ENCODE measurements around the gene NLRX1.

The NLRX1 gene

GRCh38 chr11:119168471-119169281, at the start of gene NLRX1:
Gene NLRX1 (plus strand): TSS chr11:119168725. CDS start chr11:119171404, 2,679 bp downstream.
- peak within 1 kb of the TSS; percentile 55 for H3K4me3 ChIP-seq (replicated peaks; ENCODE audit: low read depth, low read length)
- peak; percentile 77 for TF ChIP-seq CTCF (IDR thresholded peaks at IDR 0.05; ENCODE audit: low read length, missing control alignments)
- DNase-seq (ENCODE audit: low read depth) = peak; percentile 84

DNA sequence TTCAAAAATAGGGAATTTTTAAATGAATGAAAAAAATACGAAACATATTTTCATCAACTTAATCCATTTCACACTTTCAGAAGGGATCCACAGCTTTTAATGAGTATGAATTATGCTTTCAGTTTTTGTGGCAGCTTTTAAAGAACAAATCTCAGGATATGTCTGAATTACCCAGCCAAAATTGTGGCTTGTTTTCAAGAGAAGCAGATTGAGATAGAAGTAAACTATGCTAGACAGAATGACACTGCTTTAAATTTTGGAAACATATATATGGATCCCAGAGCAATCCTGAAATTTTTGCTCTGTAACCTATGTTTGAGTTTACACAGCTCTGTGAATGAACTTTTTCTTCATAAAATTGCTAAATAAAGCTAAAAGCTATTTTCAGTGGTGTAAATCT, 49.6 kb upstream of the NLRX1 start:
- no peak for DNase-seq (ENCODE audit: low read depth)
- no peak for TF ChIP-seq CTCF (IDR thresholded peaks at IDR 0.05; ENCODE audit: low read length, missing control alignments)
- H3K4me3 ChIP-seq (replicated peaks; ENCODE audit: low read depth, low read length) = no peak overlapping the region

- peak; percentile 28 for DNase-seq (ENCODE audit: low read depth)
- no peak for TF ChIP-seq CTCF (IDR thresholded peaks at IDR 0.05; ENCODE audit: low read length, missing control alignments)
- peak overlapping the region; percentile 71 for H3K4me3 ChIP-seq (replicated peaks; ENCODE audit: low read depth, low read length)
Measured at GRCh38 chr11:119120639-119121007, 47.9 kb upstream of the NLRX1 start.

DNA sequence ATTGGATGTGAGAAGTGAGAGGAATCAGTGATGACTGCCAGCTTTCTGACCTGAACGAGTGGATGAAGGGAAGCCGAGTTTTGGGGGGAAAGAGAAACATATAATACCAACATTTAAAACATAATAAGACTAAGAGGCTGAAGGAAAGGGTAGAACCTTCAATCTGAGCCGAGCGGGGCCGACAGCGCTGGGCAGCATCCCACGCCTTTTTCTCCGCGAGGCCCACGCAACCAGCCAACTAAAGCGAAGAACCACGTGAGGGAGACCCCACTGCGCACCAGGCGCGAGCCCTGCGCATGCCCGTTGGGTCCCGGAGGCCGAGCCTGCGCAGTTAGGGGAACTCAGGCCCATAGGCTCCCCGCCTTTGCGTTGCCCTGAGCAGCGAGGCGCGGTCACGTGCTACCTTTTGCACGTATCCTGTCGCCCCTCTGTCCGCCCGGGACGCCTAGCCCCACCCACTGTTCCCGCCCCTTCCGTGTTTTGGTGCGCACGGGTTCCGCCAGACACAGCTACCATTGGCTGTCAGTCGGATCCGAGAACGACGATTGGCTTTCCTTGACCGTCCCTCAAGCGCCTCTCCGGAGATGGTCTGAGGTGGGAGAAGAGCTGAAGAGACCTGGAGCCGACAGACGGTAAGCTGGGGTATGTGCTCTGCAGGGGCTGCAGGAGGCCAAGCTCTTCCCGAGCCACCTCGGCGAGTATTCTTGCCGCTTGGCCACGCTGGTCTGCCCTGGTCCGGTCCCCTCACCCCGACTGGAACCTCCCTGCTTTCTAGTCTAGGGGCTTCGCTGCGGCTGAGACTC, 47.3 kb upstream of the NLRX1 start, which contains the start of gene HINFP:
Gene HINFP (plus strand): TSS at position 573 of the 803 bp plus-strand sequence. CDS start 5,365 bp downstream, outside the sequence.
- TF ChIP-seq CTCF (IDR thresholded peaks at IDR 0.05; ENCODE audit: low read length, missing control alignments) = no peak
- H3K4me3 ChIP-seq (replicated peaks; ENCODE audit: low read depth, low read length) = peak within 1 kb of the TSS; percentile 71
- DNase-seq (ENCODE audit: low read depth) = peak; percentile 99

- no peak for TF ChIP-seq CTCF (IDR thresholded peaks at IDR 0.05; ENCODE audit: low read length, missing control alignments)
- DNase-seq (ENCODE audit: low read depth) = no peak
Measured at GRCh38 chr11:119121811-119122124, 46.8 kb upstream of the NLRX1 start.

DNA sequence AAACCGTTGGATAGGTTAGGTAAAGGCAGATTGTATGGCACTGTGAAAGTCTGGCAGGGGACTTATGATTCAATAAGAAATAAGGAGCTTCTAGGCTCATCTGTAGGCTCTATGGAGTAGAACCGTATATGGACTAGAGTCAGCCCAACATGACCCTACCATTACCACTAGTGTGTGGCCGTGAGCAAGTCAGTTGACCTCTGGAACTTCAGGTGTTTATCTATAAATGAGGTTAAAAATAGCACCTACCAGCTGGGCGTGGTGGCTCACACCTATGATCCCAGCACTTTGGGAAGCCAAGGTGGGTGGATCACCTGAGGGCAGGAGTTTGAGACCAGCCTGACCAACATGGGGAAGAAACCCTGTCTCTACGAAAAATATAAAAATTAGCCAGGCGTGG, 42.7 kb upstream of the NLRX1 start:
- no peak for TF ChIP-seq CTCF (IDR thresholded peaks at IDR 0.05; ENCODE audit: low read length, missing control alignments)
- H3K4me3 ChIP-seq (replicated peaks; ENCODE audit: low read depth, low read length) = no peak overlapping the region
- no peak for DNase-seq (ENCODE audit: low read depth)

More at GRCh38 chr11:119121811-119122124, 46.8 kb upstream of the NLRX1 start:
- H3K4me3 ChIP-seq (replicated peaks; ENCODE audit: low read depth, low read length) = peak overlapping the region; percentile 71

Measured in fibroblast of pulmonary artery (primary cell).